Measurements from ENCODE around the gene TSPAN17. TPM values are rescaled to one million over a fixed set of nuclear protein-coding genes. Genes with fewer than 3 reads are reported as not detected.

TSPAN17 gene
- total and polyA plus RNA-seq, 10 of the 15 experiments (the other 5 are each of a cell fraction or from before 2014, with no cell fraction given): 0.24 to 17.1 (median 10.4) TPM

DNA sequence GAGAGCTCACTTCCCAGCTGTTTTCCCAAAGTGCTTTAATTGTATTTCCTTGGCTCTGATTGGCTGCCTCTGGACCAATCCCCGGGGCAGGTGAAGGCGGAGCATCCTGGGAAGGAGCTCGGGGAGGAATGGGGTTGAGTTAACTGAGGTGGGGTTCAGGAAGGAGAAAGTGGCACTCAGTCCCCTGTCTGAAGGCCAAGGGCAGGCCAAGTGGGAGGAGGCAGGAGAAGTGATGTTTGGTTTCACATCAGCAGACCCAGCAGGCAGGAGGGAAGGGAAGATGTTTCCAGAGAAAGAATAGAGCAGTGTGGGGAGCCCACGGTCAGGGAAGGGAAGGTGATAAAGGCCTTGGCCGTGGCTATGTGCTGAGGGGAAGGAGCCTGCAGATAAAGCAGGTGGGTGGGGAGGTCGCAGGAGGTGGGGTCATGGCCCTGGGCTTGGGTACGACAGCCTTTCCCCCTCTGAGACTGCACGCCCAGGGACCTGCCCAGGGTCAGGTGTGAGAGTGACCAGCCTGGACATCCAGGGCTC is 3.1 kb downstream of the TSPAN17 start:
- RAD21 ChIA-PET (ENCODE audit: unreplicated experiment): interaction anchor here (1.2 kb wide), 1 partner anchor 10 kb away, joined by 5 read pairs; no protein-coding TSS in a partner anchor
- H3K36me3 ChIP-seq (ENCODE audit: control insufficient read depth in 2 of 2, insufficient read depth in 2 of 2, low read length in 1 of 2): no peaks in the 10 kb centered on the region; a peak in 1 of 4 replicates
- POLR2A ChIA-PET: interaction anchor here (0.7 kb wide), 1 partner anchor 14 kb away, joined by 3 read pairs; no protein-coding TSS in a partner anchor
- CTCF ChIA-PET: interaction anchor here (0.9 to 3.2 kb wide), 3 partner anchors 8 to 11 kb away, joined by 3 to 17 read pairs (median 4); no protein-coding TSS in a partner anchor
- WGBS (ENCODE audit: insufficient coverage, insufficient replicate concordance, low lambda C conversion rate, missing lambda C conversion rate): 74% methylated on average over 8 of the region's 8 CpGs
- no peak overlapping the region for H3K4me3 ChIP-seq
- H3K4me1 ChIP-seq (ENCODE audit: control insufficient read depth, insufficient read depth, low read length): peaks cover 36% of the 10 kb centered on the region
- FAIRE-seq (no peak), DNase-seq (ENCODE audit: low read depth, low spot score) (no peak), ATAC-seq (no peak)
- no peak overlapping the region for H3K27ac ChIP-seq (ENCODE audit: control insufficient read depth, insufficient read depth)
- H3K27me3 ChIP-seq (replicated peaks in 1 of 2; ENCODE audit: control insufficient read depth in 2 of 2, insufficient read depth in 2 of 2, low read length in 1 of 2): no peaks in the 10 kb centered on the region
- H3K4me2 ChIP-seq (ENCODE audit: control insufficient read depth, insufficient read depth): no peak overlapping the region
- no peaks in the 10 kb centered on the region for H3K9me3 ChIP-seq (replicated peaks; ENCODE audit: control insufficient read depth, insufficient read depth, low read length)
- BruUV-seq (replicated peaks): no TSS peak
- in situ Hi-C loops (cut with MboI): loop anchor here (5.0 kb wide), 1 partner anchor 462 kb away; no protein-coding TSS in a partner anchor
- no peak for TF ChIP-seq CHD1 (IDR thresholded peaks at IDR 0.05; ENCODE audit: low read depth, low read length)
- no peak for TF ChIP-seq CEBPB (IDR thresholded peaks at IDR 0.05; ENCODE audit: borderline replicate concordance in 1 of 2, low read depth in 2 of 2, low read length in 2 of 2)
- TF ChIP-seq KLF5 (IDR thresholded peaks at IDR 0.05; ENCODE audit: partially characterized antibody): no peak
- no peak for TF ChIP-seq NFIC (IDR thresholded peaks at IDR 0.05; ENCODE audit: low read depth, low read length)
- no peak for TF ChIP-seq SMAD5 (IDR thresholded peaks at IDR 0.05; ENCODE audit: low read depth)
- no peak for TF ChIP-seq EED (IDR thresholded peaks at IDR 0.05; ENCODE audit: low read depth)
- no peak for TF ChIP-seq RCOR1 (conservative IDR thresholded peaks at IDR 0.05; ENCODE audit: low read depth, low read length)
- TF ChIP-seq USF1 (IDR thresholded peaks at IDR 0.05; ENCODE audit: borderline replicate concordance, extremely low read length, insufficient read depth, low read depth, low read length): no peak
- no peak for TF ChIP-seq TAF1 (IDR thresholded peaks at IDR 0.05; ENCODE audit: borderline replicate concordance, low read depth, low read length)
- TF ChIP-seq ZNF24 (IDR thresholded peaks at IDR 0.05): no peak
- no peak for TF ChIP-seq PAX8 (IDR thresholded peaks at IDR 0.05)
- TF ChIP-seq SIN3A (IDR thresholded peaks at IDR 0.05; ENCODE audit: low read depth, low read length): no peak
- no peak for TF ChIP-seq CREM (IDR thresholded peaks at IDR 0.05; ENCODE audit: low read depth)
- no peak for TF ChIP-seq TBL1XR1 (IDR thresholded peaks at IDR 0.05; ENCODE audit: low read depth, low read length)
- TF ChIP-seq BHLHE40 (IDR thresholded peaks at IDR 0.05; ENCODE audit: borderline replicate concordance in 1 of 2, low read depth in 2 of 2, low read length in 1 of 2): no peak
- intact Hi-C loops (cut with micrococcal nuclease; ENCODE audit: unreplicated experiment): no loop called here
- SMC1A ChIA-PET (ENCODE audit: uncharacterized antibody, unreplicated experiment): no interaction called here
- no peaks in the 10 kb centered on the region for H3K79me2 ChIP-seq (ENCODE audit: control insufficient read depth, insufficient read depth, low read length)
- no peak overlapping the region for H3K9ac ChIP-seq (ENCODE audit: control insufficient read depth, insufficient read depth, low read length)
- H4K20me1 ChIP-seq (ENCODE audit: control insufficient read depth, insufficient read depth): no peaks in the 10 kb centered on the region
- no peak overlapping the region for H2AFZ ChIP-seq (ENCODE audit: control insufficient read depth, low read depth, low read length)
